ENCODE data around the gene OXLD1.

OXLD1 gene

GRCh38 chr17:81664051-81664470, 2.3 kb downstream of the OXLD1 start:
- H3K4me1 ChIP-seq (ENCODE audit: control insufficient read depth, insufficient read depth, low read length, unreplicated experiment), result peaks cover 17% of the 10 kb centered on the region
- H2AFZ ChIP-seq (ENCODE audit: low read length, unreplicated experiment), result no peak overlapping the region
- no peak overlapping the region for H3K4me3 ChIP-seq (ENCODE audit: low read depth, low read length)
- H3K27me3 ChIP-seq (ENCODE audit: insufficient read depth, low read length), result no peaks in the 10 kb centered on the region
- peaks cover 27% of the 10 kb centered on the region for H3K79me2 ChIP-seq (ENCODE audit: control insufficient read depth, insufficient read depth, low read length, unreplicated experiment)
- no peak overlapping the region for H3K27ac ChIP-seq (ENCODE audit: low read depth, low read length)
- H3K36me3 ChIP-seq (ENCODE audit: insufficient read depth, low read length), result no peaks in the 10 kb centered on the region

- Histone ChIP-seq H3K79me2 (ENCODE audit: control insufficient read depth, insufficient read depth, low read length, unreplicated experiment) (peaks cover 16% of the 10 kb centered on the region), H2AFZ (ENCODE audit: low read length, unreplicated experiment) (no peak overlapping the region), H3K4me3 (ENCODE audit: low read depth, low read length) (no peak overlapping the region), H3K36me3 (ENCODE audit: insufficient read depth, low read length) (no peaks in the 10 kb centered on the region), H3K4me1 (ENCODE audit: control insufficient read depth, insufficient read depth, low read length, unreplicated experiment) (peaks cover 9% of the 10 kb centered on the region), H3K27ac (ENCODE audit: low read depth, low read length) (no peak overlapping the region), H3K27me3 (ENCODE audit: insufficient read depth, low read length) (no peaks in the 10 kb centered on the region)
These were observed 4.4 kb downstream of the OXLD1 start for GRCh38 chr17:81662002-81662401.

DNA sequence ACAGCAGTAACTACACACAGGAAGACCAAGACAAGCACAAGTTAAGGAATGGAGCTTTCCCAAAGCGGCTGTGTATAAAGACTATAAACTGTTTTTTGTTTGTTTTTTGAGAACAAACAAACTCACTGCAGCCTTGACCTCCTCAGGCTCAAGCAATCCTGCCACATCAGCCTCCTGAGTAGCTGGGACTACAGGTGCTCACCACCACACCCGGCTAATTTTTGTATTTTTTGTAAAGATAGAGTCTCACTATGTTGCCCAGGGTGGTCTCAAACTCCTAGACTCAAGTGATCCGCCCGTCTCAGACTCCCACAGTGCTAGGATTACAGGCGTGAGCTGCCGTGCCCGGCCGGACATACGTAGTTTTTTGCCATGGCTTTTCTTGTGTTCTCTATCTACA, 6.0 kb downstream of the OXLD1 start:
- no peaks in the 10 kb centered on the region for H3K27me3 ChIP-seq (ENCODE audit: insufficient read depth, low read length)
- peaks cover 9% of the 10 kb centered on the region for H3K79me2 ChIP-seq (ENCODE audit: control insufficient read depth, insufficient read depth, low read length, unreplicated experiment)
- no peaks in the 10 kb centered on the region for H3K36me3 ChIP-seq (ENCODE audit: insufficient read depth, low read length)
- H3K4me3 ChIP-seq (ENCODE audit: low read depth, low read length), result no peak overlapping the region
- no peak overlapping the region for H2AFZ ChIP-seq (ENCODE audit: low read length, unreplicated experiment)
- no peak overlapping the region for H3K27ac ChIP-seq (ENCODE audit: low read depth, low read length)
- peaks cover 6% of the 10 kb centered on the region for H3K4me1 ChIP-seq (ENCODE audit: control insufficient read depth, insufficient read depth, low read length, unreplicated experiment)

GRCh38 chr17:81659038-81659437, 7.4 kb downstream of the OXLD1 start:
- no peak overlapping the region for H3K27ac ChIP-seq (ENCODE audit: low read depth, low read length)
- no peaks in the 10 kb centered on the region for H3K27me3 ChIP-seq (ENCODE audit: insufficient read depth, low read length)
- H3K4me1 ChIP-seq (ENCODE audit: control insufficient read depth, insufficient read depth, low read length, unreplicated experiment), result no peaks in the 10 kb centered on the region
- no peak overlapping the region for H3K4me3 ChIP-seq (ENCODE audit: low read depth, low read length)
- H3K36me3 ChIP-seq (ENCODE audit: insufficient read depth, low read length), result no peaks in the 10 kb centered on the region
- no peaks in the 10 kb centered on the region for H3K79me2 ChIP-seq (ENCODE audit: control insufficient read depth, insufficient read depth, low read length, unreplicated experiment)
- H2AFZ ChIP-seq (ENCODE audit: low read length, unreplicated experiment), result no peak overlapping the region

DNA sequence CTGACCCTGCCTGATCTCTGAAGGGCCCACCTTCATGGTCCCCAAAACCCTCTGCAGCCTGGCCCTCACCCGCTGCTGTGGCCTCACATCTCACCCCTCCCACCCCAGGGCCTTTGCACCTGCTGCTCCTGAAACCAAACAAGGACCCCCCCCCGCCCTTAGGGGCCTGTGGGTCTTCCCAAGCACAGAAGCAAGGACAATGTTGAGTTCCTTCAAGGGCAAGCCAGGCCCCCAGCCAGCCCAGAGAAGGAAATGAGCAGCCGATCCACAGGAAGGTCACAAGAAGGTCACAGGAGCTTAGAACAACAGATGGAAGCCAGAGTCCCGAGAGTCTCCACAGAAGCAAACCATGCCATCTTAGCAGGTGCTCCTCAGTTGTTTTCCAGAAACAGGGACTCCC, 9.6 kb downstream of the OXLD1 start:
- no peak overlapping the region for H3K27ac ChIP-seq (ENCODE audit: low read depth, low read length)
- no peaks in the 10 kb centered on the region for H3K79me2 ChIP-seq (ENCODE audit: control insufficient read depth, insufficient read depth, low read length, unreplicated experiment)
- H3K4me3 ChIP-seq (ENCODE audit: low read depth, low read length), result no peak overlapping the region
- H2AFZ ChIP-seq (ENCODE audit: low read length, unreplicated experiment), result no peak overlapping the region
- no peaks in the 10 kb centered on the region for H3K36me3 ChIP-seq (ENCODE audit: insufficient read depth, low read length)
- H3K4me1 ChIP-seq (ENCODE audit: control insufficient read depth, insufficient read depth, low read length, unreplicated experiment), result no peaks in the 10 kb centered on the region
- H3K27me3 ChIP-seq (ENCODE audit: insufficient read depth, low read length), result no peaks in the 10 kb centered on the region

GRCh38 chr17:81656118-81656743, 10.2 kb downstream of the OXLD1 start, which contains the start of gene PDE6G:
Gene PDE6G, minus strand, starts transcription at chr17:81656542. Its CDS starts 3,237 bp downstream, at chr17:81653305.
- Histone ChIP-seq H3K4me1 (ENCODE audit: control insufficient read depth, insufficient read depth, low read length, unreplicated experiment) (peaks cover 3% of the 10 kb centered on the region), H2AFZ (ENCODE audit: low read length, unreplicated experiment) (no peak within 1 kb of the TSS), H3K4me3 (ENCODE audit: low read depth, low read length) (no peak within 1 kb of the TSS), H3K79me2 (ENCODE audit: control insufficient read depth, insufficient read depth, low read length, unreplicated experiment) (no peaks in the 10 kb centered on the region), H3K36me3 (ENCODE audit: insufficient read depth, low read length) (no peaks in the 10 kb centered on the region), H3K27me3 (ENCODE audit: insufficient read depth, low read length) (no peaks in the 10 kb centered on the region), H3K27ac (ENCODE audit: low read depth, low read length) (no peak within 1 kb of the TSS)

DNA sequence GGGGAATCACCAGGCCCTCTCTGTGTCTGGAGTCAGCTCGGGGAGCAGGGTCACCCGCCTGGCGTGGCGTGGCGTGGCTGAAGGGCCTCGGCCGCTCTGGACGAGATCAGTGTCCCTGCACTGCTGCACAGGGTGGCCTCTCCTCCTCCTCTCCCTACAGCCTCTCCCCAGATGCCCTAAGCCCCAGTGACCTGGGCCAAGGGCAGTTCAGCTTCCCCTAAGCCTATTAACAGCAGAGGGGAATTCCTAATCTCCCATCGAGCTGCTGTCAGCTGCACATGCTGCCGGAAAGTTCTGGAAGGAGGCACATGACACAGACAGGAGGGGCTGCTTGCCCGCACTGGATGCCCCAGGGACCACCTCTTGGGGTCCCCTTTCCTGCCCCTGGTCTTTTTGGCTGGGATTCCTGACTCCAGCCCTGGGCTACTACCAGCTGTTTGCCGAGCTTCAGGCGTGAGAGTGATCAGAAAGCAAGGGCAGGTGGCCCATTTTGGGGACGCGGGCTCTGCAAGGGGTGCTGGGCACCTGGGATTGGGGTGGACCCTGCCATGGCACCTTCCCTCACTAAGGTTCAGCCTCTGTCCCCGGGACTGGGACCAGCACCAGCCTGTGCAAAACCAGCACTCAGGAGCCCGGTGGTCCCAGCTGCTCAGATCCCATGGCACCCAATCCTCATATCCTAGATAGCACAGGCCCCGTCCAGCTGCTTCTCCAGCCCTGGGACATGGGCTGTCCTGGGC, 10.9 kb downstream of the OXLD1 start:
- H3K4me3 ChIP-seq (ENCODE audit: low read depth, low read length), result no peak overlapping the region
- H3K79me2 ChIP-seq (ENCODE audit: control insufficient read depth, insufficient read depth, low read length, unreplicated experiment), result no peaks in the 10 kb centered on the region
- no peak overlapping the region for H2AFZ ChIP-seq (ENCODE audit: low read length, unreplicated experiment)
- no peaks in the 10 kb centered on the region for H3K36me3 ChIP-seq (ENCODE audit: insufficient read depth, low read length)
- H3K27ac ChIP-seq (ENCODE audit: low read depth, low read length), result no peak overlapping the region
- no peaks in the 10 kb centered on the region for H3K27me3 ChIP-seq (ENCODE audit: insufficient read depth, low read length)
- H3K4me1 ChIP-seq (ENCODE audit: control insufficient read depth, insufficient read depth, low read length, unreplicated experiment), result peaks cover 5% of the 10 kb centered on the region

DNA sequence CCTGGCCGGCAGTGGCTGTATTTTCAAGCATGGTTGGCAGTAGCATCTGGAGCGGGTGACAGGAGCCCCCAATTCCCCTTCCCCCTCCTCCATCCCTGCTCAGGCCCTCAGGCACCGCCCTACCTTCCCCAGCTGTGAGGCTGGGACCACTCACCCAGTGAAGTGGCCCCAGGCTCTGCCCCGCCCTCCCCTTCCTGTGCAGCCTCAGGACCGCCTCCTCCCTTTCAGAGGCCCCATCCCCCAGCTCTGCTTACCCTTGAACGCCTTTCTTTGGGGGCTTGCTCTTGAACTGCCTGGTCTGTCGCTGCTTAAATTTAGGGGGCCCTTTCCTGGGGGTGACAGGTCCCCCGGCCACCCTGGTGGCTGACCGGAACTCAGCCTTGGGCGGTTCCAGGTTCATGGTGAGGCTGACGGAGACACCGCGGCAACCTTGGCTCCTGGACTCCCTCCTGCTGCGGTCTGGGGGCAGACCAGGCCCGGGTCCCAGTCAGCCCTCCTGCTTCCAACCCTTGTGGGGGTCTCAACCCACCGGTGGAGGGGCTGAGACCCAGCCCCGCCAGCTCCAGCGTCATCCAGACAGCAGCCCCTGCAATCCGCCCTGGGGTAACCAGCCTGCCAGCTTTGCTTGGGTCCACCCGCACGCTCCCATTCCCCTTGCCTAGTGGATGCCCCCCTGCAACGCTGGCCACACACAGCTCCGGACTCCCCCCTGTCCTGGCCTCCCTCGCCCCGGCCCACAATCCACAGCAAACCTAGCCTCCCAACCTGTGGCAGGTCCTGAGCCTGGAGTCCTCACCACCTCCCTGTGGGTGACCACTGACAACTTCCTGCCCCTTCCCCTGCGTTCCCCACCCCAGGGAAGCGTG, 13.3 kb downstream of the OXLD1 start:
- Histone ChIP-seq H3K4me1 (ENCODE audit: control insufficient read depth, insufficient read depth, low read length, unreplicated experiment) (peaks cover 5% of the 10 kb centered on the region), H2AFZ (ENCODE audit: low read length, unreplicated experiment) (no peak overlapping the region), H3K79me2 (ENCODE audit: control insufficient read depth, insufficient read depth, low read length, unreplicated experiment) (no peaks in the 10 kb centered on the region), H3K4me3 (ENCODE audit: low read depth, low read length) (no peak overlapping the region), H3K27me3 (ENCODE audit: insufficient read depth, low read length) (peaks cover 9% of the 10 kb centered on the region), H3K36me3 (ENCODE audit: insufficient read depth, low read length) (no peaks in the 10 kb centered on the region), H3K27ac (ENCODE audit: low read depth, low read length) (no peak overlapping the region)

- H3K79me2 ChIP-seq (ENCODE audit: control insufficient read depth, insufficient read depth, low read length, unreplicated experiment), result no peaks in the 10 kb centered on the region
- H2AFZ ChIP-seq (ENCODE audit: low read length, unreplicated experiment), result no peak overlapping the region
- peaks cover 5% of the 10 kb centered on the region for H3K4me1 ChIP-seq (ENCODE audit: control insufficient read depth, insufficient read depth, low read length, unreplicated experiment)
- peaks cover 18% of the 10 kb centered on the region for H3K27me3 ChIP-seq (ENCODE audit: insufficient read depth, low read length)
- H3K4me3 ChIP-seq (ENCODE audit: low read depth, low read length), result no peak overlapping the region
- no peak overlapping the region for H3K27ac ChIP-seq (ENCODE audit: low read depth, low read length)
- no peaks in the 10 kb centered on the region for H3K36me3 ChIP-seq (ENCODE audit: insufficient read depth, low read length)
These were observed 14.7 kb downstream of the OXLD1 start for GRCh38 chr17:81651692-81652091.

- no peak overlapping the region for H3K27ac ChIP-seq (ENCODE audit: low read depth, low read length)
- no peak overlapping the region for H3K4me3 ChIP-seq (ENCODE audit: low read depth, low read length)
- no peaks in the 10 kb centered on the region for H3K79me2 ChIP-seq (ENCODE audit: control insufficient read depth, insufficient read depth, low read length, unreplicated experiment)
- H3K27me3 ChIP-seq (ENCODE audit: insufficient read depth, low read length), result peaks cover 18% of the 10 kb centered on the region
- H3K36me3 ChIP-seq (ENCODE audit: insufficient read depth, low read length), result no peaks in the 10 kb centered on the region
- H2AFZ ChIP-seq (ENCODE audit: low read length, unreplicated experiment), result no peak overlapping the region
- H3K4me1 ChIP-seq (ENCODE audit: control insufficient read depth, insufficient read depth, low read length, unreplicated experiment), result peaks cover 5% of the 10 kb centered on the region
These were observed 15.5 kb downstream of the OXLD1 start for GRCh38 chr17:81650951-81651350.
